Colon (tissue), 2 donors: ENCODE results near the gene TAF1L.
A peak's percentile ranks its signal among the peaks of the same experiment; 100 is the strongest.

Experiments
- FAIRE-seq: peaks from 2 replicates; lab custom pipeline; 2012; peaks lifted over from hg19 to GRCh38; lab: Jason Lieb, UNC
- donor health status: control.
- donor health status: control.

The TAF1L gene

GRCh38 chr9:32590898-32591297 lies 44.6 kb downstream of the TAF1L start:
- FAIRE-seq = no peak

GRCh38 chr9:32590476-32590875 lies 45.0 kb downstream of the TAF1L start:
- FAIRE-seq = no peak

GRCh38 chr9:32589083-32589723 lies 46.3 kb downstream of the TAF1L start:
- no peak for FAIRE-seq

- no peak for FAIRE-seq
Measured at GRCh38 chr9:32587901-32588300, 47.6 kb downstream of the TAF1L start.

- no peak for FAIRE-seq
Measured at GRCh38 chr9:32584784-32585183, 50.7 kb downstream of the TAF1L start.

DNA sequence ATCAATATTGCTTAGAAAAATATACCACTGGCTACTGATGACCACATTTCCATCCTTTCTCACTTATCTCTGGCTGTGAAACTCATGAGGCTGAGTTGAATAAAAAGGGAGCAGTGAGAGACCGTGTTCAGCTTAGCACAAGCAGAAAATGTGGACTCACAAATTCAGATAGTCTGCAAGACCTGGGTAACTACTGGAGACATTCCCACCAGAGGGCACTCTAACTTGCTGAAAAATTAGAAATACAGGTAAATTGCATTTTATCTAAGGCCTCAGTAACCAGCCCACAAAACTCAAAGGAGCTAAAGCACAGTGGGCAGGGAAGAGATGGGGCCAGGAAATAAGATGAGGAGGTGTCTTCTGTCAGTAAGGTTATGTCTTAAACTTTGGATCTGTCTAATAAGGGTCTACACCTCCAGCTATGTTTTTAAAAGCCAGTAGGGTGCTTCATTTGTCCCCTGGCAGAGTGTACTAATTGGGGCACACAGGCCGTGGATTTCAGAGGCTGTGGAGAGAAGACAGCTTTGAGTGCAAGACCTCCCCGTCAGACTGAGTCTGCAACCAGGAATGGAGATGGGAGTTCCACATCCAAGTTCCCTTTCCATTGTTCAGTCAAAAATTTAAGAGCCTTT lies 53.8 kb downstream of the TAF1L start:
- FAIRE-seq = no peak

GRCh38 chr9:32580631-32581300 lies 54.7 kb downstream of the TAF1L start:
- FAIRE-seq = no peak

GRCh38 chr9:32579706-32580331 lies 55.6 kb downstream of the TAF1L start:
- peak; percentile 38 for FAIRE-seq
